ENCODE data around the gene VASH2.

VASH2 gene

GRCh38 chr1:213034713-213035112 is 84.4 kb downstream of the VASH2 start:
- TF ChIP-seq CSRNP3 (CRISPR knock-in tag; IDR thresholded peaks at IDR 0.05) (no peak), GLIS3 (CRISPR knock-in tag; IDR thresholded peaks at IDR 0.05) (no peak), ARNTL (CRISPR knock-in tag; IDR thresholded peaks at IDR 0.05; ENCODE audit: borderline replicate concordance, low read depth) (no peak), BACH2 (CRISPR knock-in tag; IDR thresholded peaks at IDR 0.05; ENCODE audit: borderline replicate concordance) (no peak), ZC3H10 (CRISPR knock-in tag; IDR thresholded peaks at IDR 0.05) (no peak), TSHZ2 (CRISPR knock-in tag; IDR thresholded peaks at IDR 0.05) (no peak), PATZ1 (CRISPR knock-in tag; IDR thresholded peaks at IDR 0.05; ENCODE audit: borderline replicate concordance) (no peak), ISL1 (CRISPR knock-in tag; IDR thresholded peaks at IDR 0.05) (no peak), TCF4 (CRISPR knock-in tag; IDR thresholded peaks at IDR 0.05; ENCODE audit: borderline replicate concordance) (no peak), PPARA (CRISPR knock-in tag; IDR thresholded peaks at IDR 0.05; ENCODE audit: borderline replicate concordance) (no peak), ZFP30 (CRISPR knock-in tag; IDR thresholded peaks at IDR 0.05) (no peak), RARB (CRISPR knock-in tag; IDR thresholded peaks at IDR 0.05) (no peak), ZNF70 (CRISPR knock-in tag; IDR thresholded peaks at IDR 0.05) (no peak)
- ATAC-seq, result no peak

- no peak for ATAC-seq
- no peak for TF ChIP-seq PATZ1 (CRISPR knock-in tag; IDR thresholded peaks at IDR 0.05; ENCODE audit: borderline replicate concordance)
- no peak for TF ChIP-seq CSRNP3 (CRISPR knock-in tag; IDR thresholded peaks at IDR 0.05)
- no peak for TF ChIP-seq ZNF8 (CRISPR knock-in tag; IDR thresholded peaks at IDR 0.05)
- TF ChIP-seq ZFP3 (CRISPR knock-in tag; IDR thresholded peaks at IDR 0.05), result no peak
- no peak for TF ChIP-seq TCF4 (CRISPR knock-in tag; IDR thresholded peaks at IDR 0.05; ENCODE audit: borderline replicate concordance)
- TF ChIP-seq CSDC2 (CRISPR knock-in tag; IDR thresholded peaks at IDR 0.05), result no peak
- TF ChIP-seq CREB5 (CRISPR knock-in tag; IDR thresholded peaks at IDR 0.05; ENCODE audit: low read depth), result no peak
- no peak for TF ChIP-seq ESRRG (CRISPR knock-in tag; IDR thresholded peaks at IDR 0.05)
- no peak for TF ChIP-seq SNAI2 (CRISPR knock-in tag; IDR thresholded peaks at IDR 0.05)
- TF ChIP-seq BACH2 (CRISPR knock-in tag; IDR thresholded peaks at IDR 0.05; ENCODE audit: borderline replicate concordance), result no peak
- TF ChIP-seq PPARA (CRISPR knock-in tag; IDR thresholded peaks at IDR 0.05; ENCODE audit: borderline replicate concordance), result no peak
- no peak for TF ChIP-seq ZC3H10 (CRISPR knock-in tag; IDR thresholded peaks at IDR 0.05)
- TF ChIP-seq ZFP30 (CRISPR knock-in tag; IDR thresholded peaks at IDR 0.05), result no peak
- TF ChIP-seq ARNTL (CRISPR knock-in tag; IDR thresholded peaks at IDR 0.05; ENCODE audit: borderline replicate concordance, low read depth), result no peak
- no peak for TF ChIP-seq OSR1 (CRISPR knock-in tag; IDR thresholded peaks at IDR 0.05)
- no peak for TF ChIP-seq RARB (CRISPR knock-in tag; IDR thresholded peaks at IDR 0.05)
- no peak for TF ChIP-seq TSHZ2 (CRISPR knock-in tag; IDR thresholded peaks at IDR 0.05)
Observed at GRCh38 chr1:213035573-213035972, 85.2 kb downstream of the VASH2 start.

Data from SK-N-SH treated with all-trans-retinoic acid at 6 μM for 48 hours (cell line).